Measurements from ENCODE around the gene ADGRF3.
A peak's percentile ranks its signal among the peaks of the same experiment; 100 is the strongest.
"Not testable (repeated sequence)": the region's sequence is repeated elsewhere in the genome, so short reads cannot be mapped to it uniquely, and the experiment has no call there.

ADGRF3 gene

GRCh38 chr2:26325851-26326250, 20.7 kb downstream of the ADGRF3 start:
- TF ChIP-seq CTCF (conservative IDR thresholded peaks at IDR 0.05): no peak
- H3K27ac ChIP-seq: no peak overlapping the region

- H3K27ac ChIP-seq: no peak overlapping the region
- TF ChIP-seq CTCF (conservative IDR thresholded peaks at IDR 0.05): no peak
These were observed 21.7 kb downstream of the ADGRF3 start for GRCh38 chr2:26324903-26325302.

GRCh38 chr2:26324479-26324878, 22.1 kb downstream of the ADGRF3 start:
- H3K27ac ChIP-seq: not testable (repeated sequence)

GRCh38 chr2:26318950-26319349, 27.6 kb downstream of the ADGRF3 start:
- no peak for TF ChIP-seq CTCF (conservative IDR thresholded peaks at IDR 0.05)
- H3K27ac ChIP-seq: no peak overlapping the region

GRCh38 chr2:26317377-26318105, 29.0 kb downstream of the ADGRF3 start:
- H3K27ac ChIP-seq: no peak overlapping the region
- no peak for TF ChIP-seq CTCF (conservative IDR thresholded peaks at IDR 0.05)

- H3K27ac ChIP-seq: no peak overlapping the region
- TF ChIP-seq CTCF (conservative IDR thresholded peaks at IDR 0.05): no peak
These were observed 29.7 kb downstream of the ADGRF3 start for GRCh38 chr2:26316845-26317244.

GRCh38 chr2:26316041-26316440, 30.5 kb downstream of the ADGRF3 start:
- TF ChIP-seq CTCF (conservative IDR thresholded peaks at IDR 0.05): peak; percentile 27; the same call in 1 of the 2 replicates
- no peak overlapping the region for H3K27ac ChIP-seq

GRCh38 chr2:26314243-26314642, 32.3 kb downstream of the ADGRF3 start:
- no peak for TF ChIP-seq CTCF (conservative IDR thresholded peaks at IDR 0.05)
- H3K27ac ChIP-seq: no peak overlapping the region

Data from VCaP (cell line).